COLO668 (cell line): Measurements from ENCODE around the gene NINJ2.

Experiments
- DNase-seq: peaks from one replicate; lab custom pipeline; 2025; ENCODE audit not compliant: unreplicated experiment; lab: John Stamatoyannopoulos, UW

Gene NINJ2

DNA sequence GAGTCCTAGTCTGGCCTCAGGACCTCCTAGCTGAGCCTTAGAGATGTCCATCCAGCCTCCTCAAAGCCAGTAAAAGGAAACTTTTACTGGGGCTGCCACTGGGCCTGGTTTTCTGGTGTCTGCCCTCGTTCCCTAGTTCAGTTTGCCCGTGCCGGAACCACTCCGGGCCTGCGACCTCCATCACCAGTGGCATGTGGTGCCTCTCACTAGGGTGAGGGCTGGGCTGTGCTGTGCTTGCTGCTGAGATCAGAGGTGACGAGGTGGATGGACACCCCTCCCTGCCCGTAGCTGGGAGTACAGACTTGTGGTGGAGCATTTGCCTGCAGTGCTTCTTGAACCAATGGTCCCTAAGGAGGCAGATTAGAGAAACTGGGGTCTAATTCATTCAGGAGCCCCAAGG lies 127.8 kb downstream of the NINJ2 start:
- no peak for DNase-seq

DNA sequence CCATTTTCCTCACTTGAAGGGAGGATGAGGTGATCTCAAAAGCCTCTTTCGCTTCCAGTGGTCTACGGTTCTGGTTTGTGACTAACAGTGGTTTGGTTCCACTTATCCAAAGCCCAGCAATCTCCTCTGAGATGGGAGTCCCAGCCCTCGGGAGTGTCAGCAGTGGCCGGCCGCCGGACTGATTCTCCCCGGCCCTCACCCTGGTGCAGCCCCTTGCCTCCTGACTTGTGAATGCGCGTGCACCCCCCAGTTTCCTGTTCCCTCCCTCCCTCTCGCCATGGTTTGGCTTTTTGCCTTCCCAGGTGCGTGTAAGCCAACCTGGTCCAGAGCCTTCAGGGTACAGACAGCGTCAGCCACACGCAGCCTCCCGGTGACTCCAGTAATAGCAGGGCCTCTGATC lies 129.0 kb downstream of the NINJ2 start:
- DNase-seq: no peak

DNA sequence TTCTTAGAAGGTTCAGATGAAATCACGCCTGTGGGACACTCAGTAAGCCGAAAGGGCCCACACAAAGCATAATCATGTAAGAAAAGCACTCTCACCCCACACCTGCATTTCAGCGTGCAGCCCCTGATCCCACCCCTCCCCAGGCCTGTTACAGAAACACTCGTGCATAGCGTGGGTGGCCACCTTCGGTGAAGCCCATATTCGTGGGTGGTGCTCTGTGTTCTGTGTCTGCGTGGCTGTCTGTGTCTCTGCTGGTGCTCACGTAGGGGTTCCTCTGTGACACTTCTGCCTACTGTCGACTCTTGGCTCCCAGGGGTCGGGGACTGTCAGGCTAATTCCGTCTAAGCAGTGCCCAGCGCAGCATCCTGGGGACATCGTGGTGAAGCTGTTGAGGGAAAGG lies 129.5 kb downstream of the NINJ2 start:
- DNase-seq: no peak

DNA sequence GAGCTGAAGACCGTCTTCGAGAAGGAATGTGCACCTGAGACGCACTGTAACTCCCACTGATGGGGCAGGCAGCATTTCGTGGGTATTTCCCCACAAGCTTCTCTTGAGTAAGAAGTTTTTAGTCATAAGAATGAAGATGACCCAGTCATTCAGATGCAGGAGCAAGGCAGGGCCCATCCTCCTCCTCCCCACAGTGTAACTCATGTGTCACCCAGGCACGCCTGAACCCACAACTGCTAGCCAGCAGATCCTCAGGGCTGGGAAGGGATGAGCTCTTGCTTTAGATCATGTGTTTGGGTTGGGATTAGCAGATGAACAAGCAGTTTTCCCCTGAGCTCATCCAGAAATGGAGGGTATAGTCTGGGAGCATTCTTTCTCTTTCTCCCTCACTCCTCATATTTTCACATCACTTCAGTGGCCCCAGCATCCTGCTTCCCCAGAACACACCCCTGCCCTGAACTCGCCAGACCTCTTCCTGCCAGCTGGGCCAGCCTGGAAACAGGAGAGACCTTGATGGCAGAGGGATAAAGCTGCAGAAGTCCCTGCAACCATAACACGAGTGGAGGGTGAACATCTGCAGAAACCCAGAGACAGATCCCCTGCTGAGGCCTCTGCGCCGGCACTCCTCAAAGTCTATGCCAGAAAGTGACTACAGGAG lies 130.2 kb downstream of the NINJ2 start:
- DNase-seq: no peak

DNA sequence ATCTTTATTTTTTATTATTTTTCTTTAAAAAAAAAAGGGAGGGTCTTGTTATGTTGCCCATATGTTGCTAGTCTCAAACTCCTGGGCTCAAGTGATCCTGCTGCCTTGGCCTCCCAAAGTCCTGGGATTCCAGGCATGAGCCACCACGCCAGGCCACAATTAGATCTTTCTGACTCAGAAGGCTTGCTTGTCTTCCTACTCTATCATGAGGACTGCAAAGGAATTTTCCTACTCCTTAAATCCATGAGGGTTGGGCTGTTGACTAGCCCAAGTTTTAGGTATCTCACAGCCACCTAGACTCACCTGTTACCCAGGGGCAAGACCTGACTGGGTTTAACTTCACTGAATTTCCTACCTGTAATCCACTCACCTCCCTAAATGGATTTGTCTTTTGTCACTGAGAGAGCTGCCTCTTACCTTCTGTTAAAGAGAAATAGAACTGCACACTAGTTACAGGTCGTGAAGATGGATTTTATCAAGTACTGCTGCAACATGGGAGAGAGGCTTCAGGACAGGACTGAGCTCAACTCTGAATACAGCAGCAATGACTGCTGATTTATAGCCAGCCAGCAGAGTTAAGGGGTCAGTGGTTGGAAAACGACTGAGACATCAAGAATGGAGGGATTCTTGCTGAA lies 131.2 kb downstream of the NINJ2 start:
- DNase-seq: no peak

DNA sequence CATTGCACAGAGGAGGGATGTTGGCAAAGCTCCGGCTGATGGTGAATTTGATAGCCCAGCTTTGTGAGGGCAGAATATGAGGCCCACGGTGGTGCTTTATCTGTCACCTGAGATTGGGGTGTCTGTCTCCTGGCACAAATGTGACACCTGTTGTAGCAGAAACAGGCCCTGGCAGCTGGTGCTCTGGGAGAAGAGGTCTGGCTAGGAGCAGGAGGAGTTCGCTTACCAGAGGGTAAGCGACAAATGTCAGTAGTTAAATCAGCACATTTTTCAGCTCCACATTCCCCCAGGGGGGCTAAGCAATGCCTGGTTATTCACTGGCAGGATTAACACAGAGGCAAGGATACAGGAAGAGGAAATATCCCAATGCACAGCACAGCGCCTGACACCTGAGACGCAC lies 132.4 kb downstream of the NINJ2 start:
- peak; percentile 84 for DNase-seq

DNA sequence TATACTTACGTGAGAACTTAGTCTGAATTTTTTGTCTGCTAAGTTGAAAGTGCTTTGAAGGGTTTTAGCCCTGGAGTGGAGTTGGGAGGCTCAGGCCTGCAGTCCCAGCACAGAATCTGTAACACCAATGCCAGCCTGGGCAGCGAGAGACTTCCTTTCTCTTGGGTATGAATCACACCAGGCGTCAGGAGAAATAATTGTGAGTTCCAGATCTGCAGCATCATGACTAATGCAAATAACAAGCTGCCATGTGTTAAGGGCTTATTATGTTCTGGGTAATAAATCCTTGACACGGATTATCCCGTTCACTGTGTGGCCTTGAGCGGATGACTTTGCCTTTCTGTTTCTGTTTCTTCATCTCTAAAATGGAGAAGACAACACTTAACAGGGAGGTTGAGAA lies 132.9 kb downstream of the NINJ2 start:
- peak; percentile 65 for DNase-seq

DNA sequence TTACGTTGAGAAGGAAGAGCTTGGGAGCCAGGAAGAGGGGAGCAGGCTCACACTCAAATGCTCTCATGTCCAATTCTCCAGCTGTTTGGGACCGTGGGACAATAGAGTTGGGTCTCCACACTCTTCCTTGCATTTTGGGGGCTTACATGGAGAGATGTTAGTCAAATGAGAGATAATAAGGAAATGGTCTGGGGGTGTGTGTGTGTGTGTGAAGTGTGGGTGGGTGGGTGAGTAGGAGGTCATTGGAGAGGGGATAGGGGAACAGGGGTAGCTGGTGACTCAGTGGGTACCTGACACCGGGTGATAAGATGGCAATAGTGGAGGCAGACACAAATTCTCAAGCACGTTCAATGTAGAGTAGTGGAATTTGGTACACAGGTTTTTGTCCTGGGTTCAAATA lies 135.5 kb downstream of the NINJ2 start:
- no peak for DNase-seq

DNA sequence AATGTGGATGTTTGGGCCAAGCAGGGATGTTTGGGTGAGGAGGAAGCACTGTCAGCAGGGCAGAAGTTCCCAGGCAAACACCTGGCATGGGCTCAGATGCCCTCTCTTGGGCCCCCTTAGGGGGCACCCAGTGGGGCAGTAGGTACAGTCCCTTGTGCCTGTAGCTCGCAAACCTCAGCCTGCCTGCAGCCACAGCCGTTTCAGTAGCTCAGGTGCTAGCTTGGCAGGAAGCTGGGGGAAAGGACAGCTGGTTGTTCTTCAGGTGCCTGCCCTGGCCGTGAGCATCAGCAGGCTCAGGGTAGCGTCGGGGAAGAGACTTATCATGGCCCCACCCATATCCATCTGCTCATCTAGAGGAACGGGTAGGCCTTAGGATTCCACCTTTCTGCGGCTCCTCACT lies 136.0 kb downstream of the NINJ2 start:
- peak; percentile 74 for DNase-seq

DNA sequence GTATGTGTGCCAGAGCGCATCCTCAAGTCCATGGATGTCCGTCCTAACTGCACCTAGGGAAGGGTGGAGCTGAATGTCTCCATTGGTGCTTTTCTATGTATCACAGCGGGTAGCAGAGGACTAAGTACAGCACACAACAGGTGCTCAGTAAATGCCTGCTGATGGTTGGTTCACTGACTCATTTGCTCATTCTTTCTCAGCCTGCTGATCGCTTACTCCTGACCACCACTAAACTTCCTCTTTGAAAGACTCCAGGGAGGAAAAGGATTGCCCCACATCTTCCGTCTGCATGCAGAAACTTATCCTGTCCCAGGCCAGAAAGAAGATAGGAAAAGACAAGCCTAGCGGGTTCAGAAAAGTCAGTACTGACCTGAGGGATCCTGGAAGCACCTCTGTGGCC lies 137.2 kb downstream of the NINJ2 start:
- no peak for DNase-seq

DNA sequence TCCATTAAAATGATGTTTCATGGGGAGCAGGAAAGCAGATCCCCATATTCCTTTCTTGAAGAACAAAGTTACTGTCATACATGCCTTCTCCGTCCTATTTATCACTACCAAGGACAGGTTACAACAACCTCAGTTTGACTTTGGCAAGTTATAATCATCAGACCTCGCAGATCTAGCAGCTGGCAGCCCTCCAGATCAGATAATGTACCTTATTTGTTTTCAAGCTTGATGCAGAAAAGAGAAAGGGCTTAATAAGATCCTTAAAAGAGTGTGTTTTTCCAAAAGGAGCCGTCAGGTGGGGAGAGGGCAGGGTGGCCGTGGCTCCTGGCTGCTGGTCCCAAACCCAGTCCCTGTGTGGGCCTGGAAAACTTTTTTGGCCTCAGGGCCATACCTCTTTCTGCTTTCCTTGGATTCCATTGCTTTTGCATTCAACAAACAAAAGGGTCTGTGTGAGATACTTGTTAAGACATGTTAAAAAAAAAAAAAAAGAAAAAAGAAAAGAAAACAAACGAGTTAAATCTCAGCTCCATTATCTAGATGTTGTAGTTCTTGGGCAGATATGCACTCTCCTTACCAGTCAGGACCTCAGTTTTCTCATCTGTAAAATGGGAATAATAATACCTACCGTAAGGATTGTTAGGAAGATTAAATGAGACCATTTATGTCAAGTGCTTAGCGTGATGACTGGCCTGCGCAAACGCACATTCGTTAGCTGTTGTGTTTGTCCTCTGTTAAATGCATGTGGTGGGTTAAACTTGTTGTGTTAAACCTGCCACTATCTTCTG lies 138.9 kb downstream of the NINJ2 start:
- DNase-seq: no peak

DNA sequence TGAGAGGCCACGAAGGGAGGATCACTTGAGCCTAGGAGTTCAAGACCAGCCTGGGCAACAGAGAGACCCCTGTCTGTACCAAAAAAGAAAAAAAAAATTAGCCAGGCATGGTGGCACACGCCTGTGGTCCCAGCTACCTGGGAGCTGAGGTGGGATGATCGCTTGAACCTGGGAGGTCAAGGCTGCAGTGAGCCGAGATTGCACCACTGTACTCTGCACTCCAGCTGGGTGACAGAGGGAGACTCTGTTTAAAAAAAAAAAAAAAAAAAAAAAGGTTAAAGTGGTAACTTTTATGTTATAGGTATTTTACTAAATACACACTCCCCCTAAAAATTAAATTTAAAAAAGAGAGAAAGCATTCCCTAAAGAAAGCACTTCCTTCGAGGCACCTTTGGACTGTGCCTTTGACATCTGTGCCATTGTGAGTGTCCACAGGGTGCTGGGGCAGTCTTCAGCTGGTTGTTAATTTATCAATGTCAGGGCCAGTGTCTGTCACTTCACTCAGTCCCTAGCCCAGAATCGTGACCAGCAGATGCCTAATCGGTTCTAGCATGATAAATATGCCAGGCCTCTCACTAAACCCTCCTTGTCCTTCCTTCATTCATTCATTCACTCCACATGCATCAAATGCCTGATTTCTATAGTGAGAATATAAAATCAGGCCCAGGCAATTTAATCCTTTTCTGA lies 140.4 kb downstream of the NINJ2 start:
- no peak for DNase-seq

DNA sequence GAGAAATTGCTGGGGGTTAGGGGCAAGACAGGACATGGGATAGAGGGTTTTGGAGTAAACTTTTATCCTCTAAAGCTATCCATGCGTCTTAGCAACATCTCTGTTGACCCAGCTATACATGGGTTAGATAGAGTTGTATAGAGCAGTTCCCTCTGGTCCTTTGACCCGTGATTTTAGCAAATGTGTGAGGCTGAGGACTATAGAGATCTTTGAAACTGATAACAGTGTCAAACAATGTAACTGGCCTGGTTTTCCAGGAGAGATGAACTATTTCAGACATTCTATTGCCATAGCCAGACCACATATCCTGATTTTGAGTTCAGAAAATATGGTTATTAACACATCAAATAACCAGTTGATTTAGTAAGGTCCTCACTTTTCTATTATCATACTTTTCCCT lies 143.1 kb downstream of the NINJ2 start:
- DNase-seq: no peak

DNA sequence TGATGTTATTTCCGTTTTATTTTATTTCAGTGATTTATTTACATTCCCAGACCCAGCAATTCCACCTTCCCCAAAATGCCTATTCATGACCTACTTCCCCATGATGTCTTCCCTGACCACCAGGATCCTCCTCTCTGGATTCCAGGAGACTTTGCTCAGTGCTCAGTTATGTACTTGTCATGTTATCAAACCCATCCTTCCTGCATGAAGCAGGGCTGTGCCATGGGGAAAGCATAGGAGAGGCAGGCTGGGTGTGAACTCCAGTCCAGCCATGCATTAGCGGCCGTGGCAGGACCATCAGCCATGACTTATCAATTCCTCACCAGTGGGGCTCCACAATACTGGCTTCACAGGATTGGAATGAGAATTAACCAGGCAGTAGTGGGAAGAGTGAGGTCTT lies 145.7 kb downstream of the NINJ2 start:
- DNase-seq: no peak
